Activated CD8-positive, alpha-beta memory T cell treated with anti-CD3 and anti-CD28 coated beads for 48 hours (primary cell): ENCODE data around the gene LSP1.

Experiments used
- DNase-seq, 3 experiments: peaks; one replicate each; pipeline ENCODE4 v3.0.0-alpha.2; 2020; ENCODE audit warnings: low read depth in 2 of 3, low spot score in 2 of 3

LSP1 gene

GRCh38 chr11:1926156-1927025, 73.5 kb downstream of the LSP1 start:
- DNase-seq: no peak

DNA sequence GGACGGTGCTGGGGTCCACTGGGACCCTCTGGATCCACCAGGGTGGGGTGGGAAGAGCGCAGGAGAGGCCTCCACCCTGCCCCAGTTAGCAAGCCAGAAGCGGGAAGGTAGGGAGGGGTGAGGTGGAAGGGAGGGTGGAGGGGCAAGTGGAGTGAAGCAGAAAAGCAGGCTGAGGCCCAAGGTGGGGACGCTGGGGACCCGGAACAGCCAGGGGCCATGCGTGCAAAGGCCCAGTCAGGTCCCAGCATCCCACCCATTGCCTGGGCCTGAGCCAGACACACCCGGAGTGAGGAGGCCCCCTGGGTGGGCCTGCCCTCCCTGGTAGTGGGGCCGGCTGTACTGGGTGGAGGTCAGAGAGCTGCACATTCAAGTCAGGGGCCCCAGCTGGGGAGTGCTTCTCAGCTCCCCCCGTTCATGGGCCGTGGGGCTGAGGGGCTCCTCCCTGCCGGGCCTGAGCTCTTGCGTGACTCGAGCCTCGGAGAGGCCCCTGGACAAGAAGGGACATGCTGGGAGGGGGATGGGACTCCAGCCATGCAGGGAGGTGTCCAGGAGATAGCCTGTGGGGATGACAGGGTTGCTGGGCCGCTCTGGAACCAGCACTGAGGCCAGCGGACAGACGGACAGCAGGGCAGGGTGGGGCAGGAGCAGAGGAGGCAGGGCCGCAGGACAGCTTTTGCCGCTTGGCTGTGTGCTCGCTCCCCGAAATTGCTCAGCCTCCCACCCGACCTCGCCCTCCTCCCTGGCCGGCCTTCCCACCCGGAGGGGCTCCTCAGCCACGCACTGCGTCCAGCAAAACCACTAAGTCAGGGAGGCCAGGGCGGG, 74.4 kb downstream of the LSP1 start:
- DNase-seq: no peak

DNA sequence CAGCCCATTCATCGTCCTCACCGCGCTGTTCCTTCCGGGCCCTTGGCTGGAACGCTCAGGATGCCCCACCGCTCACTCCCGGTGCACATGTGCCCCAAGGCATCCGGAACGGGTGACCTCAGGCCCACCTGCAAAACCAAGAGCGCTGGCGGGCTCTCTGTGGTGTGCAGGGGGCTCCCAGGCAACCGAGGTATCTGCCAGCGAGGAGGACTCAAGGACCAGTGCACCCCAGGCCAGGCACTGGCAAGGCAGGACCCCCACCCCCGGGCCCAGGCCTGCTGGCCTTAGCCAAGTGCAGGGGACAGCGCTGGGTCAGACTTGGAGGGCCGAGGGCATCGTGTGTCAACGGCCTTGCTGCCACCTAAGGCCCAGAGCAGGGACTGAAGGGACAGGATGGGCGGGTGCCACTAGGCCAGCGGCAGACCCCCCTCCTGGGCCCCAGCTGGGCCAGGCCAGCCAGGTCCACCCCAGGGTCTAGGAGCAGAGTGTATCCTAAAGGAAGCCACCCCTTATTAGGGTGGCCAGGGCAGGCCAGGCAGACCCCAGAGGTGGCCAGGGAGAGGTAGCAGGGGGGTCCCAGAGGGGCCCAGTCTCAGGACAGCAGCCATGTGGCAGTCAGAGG, 75.1 kb downstream of the LSP1 start:
- DNase-seq: no peak

DNA sequence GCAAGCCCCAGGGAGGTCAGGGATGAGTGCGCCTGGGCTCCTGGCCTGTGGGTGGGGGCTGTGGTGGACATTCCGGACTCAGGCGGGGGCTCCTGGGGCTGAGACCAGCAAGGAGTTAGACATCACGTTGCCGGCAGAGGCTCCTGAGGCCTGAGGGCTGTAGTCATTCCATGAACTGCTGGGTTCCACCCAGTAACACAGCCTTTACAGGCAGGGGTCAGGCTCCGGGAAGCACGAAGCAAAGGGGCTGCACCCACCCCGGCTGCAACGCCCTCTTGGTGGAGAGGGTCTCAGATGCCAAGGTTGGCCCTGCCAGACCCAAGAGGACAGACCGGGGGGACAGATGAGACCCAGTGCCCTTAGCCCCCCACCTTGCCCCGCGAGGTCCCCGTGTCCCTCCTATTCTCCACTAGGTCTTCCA, 75.6 kb downstream of the LSP1 start:
- no peak for DNase-seq

- no peak for DNase-seq
These were observed 76.1 kb downstream of the LSP1 start for GRCh38 chr11:1928891-1929541.

DNA sequence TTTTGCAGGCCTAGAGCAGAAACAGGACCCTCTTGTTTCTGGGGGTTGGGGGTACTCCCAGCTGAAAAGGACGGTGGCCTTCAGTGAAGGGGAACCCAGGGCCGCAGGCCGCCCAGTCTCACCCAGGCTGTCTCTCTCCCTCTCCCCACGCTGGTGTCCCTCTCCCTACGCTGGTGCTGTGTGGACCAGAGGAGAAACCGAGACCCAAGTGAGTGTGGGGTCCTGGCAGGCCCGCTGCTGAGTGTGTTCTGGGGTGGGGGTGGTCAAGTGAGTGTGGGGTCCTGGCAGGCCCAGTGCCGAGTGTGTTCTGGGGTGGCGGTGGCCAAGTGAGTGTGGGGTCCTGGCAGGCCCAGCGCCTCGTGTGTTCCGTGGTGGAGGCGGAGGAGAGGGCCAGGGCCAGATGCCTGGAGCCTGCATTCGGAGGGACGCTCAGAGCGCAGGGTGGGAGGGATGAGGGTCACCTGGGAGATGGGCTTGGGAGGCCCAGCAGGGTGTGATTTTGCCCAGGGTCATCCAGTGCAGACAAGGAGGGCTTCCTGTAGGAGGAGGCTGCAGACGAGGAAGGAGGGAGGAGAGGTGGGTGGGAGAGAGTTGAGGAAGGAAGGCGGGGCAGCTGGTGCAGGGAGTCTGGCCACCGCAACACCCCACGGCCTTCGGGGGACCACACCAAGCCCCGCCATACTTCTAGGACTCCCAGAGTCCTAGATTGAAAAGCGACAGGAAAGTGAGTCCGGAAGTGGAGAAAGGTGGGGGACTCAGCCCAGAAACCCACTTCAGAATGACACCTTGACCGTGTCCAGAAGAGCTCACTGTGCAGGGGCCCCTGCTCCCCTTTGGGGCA, 77.0 kb downstream of the LSP1 start:
- no peak for DNase-seq

- DNase-seq: no peak
These were observed 77.6 kb downstream of the LSP1 start for GRCh38 chr11:1930462-1930830.

DNA sequence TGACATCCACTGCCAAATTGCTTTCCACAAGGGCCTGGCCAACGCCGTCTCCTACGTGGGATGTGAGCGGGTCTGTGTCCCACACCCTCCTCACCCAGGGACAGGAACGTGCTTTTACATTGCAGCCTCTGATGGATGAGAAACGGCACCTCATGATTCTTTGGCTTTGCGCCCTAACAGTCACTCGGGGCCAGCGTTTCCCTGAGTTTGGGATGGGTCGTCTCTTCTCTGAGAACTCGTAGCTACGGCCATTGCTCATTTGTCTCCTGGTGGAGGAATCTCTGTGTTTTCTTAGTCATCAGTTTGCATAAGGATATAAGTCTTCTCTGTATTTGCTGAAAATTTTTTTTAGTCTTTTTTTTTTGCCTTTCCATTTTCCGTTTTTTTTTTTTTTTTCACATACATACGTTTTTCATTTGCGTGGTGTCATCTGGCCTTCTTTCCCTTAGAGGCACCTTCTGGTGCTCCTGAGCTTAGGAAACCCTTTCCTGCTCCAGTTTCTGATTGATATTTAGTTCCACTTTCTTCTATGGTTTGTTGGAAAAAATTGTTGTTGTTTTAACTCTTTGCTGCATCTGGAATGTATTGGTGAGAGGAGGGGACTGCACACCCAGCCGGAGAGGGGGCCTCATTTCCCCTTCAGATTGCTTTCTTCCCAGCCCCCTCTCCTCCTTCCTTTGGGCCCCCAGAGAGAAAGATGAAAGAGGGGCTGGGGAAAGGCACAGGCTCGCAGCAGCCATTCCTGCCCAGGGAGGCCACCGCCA, 78.6 kb downstream of the LSP1 start:
- no peak for DNase-seq

- no peak for DNase-seq
These were observed 79.2 kb downstream of the LSP1 start for GRCh38 chr11:1932105-1932480.

GRCh38 chr11:1932681-1933080, 79.8 kb downstream of the LSP1 start:
- no peak for DNase-seq

DNA sequence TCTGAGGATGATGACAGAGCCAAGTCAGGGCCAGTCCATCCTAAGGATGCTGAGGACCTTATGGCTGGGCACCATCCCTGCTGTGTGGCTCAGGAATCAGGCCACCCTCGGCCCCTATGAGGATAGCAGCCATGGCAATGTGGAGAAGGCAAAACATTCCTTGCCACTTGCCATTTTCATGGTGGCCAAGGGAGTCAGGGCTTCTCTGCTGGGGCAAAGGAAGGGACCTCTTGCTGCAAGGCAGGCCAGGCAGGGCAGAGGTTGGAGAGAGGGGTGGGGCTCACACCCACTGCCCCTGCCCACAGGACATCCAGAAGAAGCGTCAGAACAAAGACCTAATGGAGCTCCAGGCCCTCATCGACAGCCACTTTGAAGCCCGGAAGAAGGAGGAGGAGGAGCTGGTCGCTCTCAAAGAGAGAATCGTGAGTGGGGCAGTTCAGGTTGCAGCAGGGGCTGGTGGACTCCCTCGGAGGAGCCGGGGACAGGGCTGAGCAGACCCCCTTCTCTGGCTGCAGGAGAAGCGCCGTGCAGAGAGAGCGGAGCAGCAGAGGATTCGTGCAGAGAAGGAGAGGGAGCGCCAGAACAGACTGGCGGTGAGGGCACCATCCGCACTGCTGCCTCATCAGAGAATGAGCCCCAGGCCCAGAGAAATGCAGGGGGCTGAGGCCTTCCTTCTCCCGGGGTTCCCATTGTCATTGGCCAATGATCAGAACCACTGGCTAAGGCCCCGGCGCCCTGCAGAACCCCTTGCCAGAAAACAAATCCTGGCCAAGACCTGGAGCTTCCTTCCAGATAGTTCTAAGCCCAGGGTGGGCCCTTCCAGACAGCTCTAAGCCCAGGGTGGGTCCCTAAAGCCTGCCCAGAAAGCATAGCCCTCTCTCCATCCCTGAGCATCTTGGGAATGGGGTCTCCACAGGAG, 80.8 kb downstream of the LSP1 start:
- DNase-seq: no peak

GRCh38 chr11:1934335-1935155, 81.7 kb downstream of the LSP1 start:
- no peak for DNase-seq

- DNase-seq: no peak
These were observed 82.5 kb downstream of the LSP1 start for GRCh38 chr11:1935156-1936071.

GRCh38 chr11:1936072-1936780, 83.3 kb downstream of the LSP1 start:
- no peak for DNase-seq

DNA sequence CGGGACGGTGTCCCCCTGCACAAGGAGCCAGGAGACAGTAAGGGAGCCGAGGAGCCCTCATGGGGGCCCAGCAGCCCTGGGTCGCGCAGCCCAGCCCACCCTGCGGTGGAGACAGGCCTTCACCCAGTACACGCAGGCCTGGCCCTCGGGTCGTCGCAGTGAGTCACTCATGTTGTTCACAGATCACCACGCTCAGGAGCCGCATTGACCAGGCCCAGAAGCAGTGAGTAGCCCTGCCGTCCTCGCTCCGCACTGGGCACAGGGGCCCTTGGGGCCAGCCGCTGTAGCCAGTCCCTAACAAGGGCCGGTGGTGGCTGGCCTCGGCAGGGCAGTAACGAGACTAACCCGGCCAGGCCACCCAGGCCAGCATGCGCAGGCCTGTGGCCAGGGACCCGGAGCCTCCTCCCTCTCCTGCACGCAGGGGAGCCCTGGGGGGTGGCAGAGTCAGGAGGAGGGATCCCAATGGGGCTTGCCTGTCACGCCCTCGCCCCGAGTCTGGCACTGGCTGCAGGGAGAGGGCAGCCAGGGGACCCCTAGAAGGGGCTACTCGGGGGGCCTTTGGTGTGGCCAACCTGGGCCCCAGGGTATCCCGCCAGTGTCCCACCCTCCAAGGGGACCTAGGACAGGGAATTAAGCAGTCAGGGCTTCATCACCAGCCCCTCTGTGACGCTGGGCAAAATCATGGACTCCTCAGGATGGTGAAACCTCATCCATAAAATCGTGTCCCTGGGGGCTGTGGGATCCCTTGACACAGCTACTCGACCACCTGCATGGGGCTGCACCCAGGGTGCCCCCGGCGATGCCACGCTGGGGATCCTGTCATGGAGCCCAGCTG, 84.1 kb downstream of the LSP1 start:
- no peak for DNase-seq
